Common myeloid progenitor, CD34-positive (primary cell): ENCODE measurements around the gene SNED1.

Experiments used
- CTCF ChIA-PET: fragments of 350-600 bp; sonication (Branson Sonifier 250); formaldehyde crosslinking; loops from one replicate; lab custom pipeline; 2021; ENCODE audit warnings: antibody characterized with exemption; lab: Charles Lee
- POLR2A ChIA-PET: fragments of 350-600 bp; sonication (Branson Sonifier 250); formaldehyde crosslinking; loops from one replicate; lab custom pipeline; 2021; ENCODE audit warnings: antibody characterized with exemption; lab: Charles Lee
- DNase-seq, 3 donors: peaks; one replicate each; pipeline versions ENCODE4 v3.0.0 to v3.0.0-alpha.2; 2013
- H3K27ac ChIP-seq, 2 experiments: 1 replicate in 1 of 2; 2 replicates in 1 of 2; pipeline ENCODE4 v1.7.0; 2013; ENCODE audit warnings: inconsistent platforms in 2 of 2, low read length in 2 of 2, mild to moderate bottlenecking in 2 of 2, low read depth in 1 of 2, moderate library complexity in 1 of 2; ENCODE audit not compliant: severe bottlenecking in 2 of 2, insufficient read depth in 1 of 2, poor library complexity in 1 of 2
- H3K27me3 ChIP-seq, 5 experiments: replicated peaks in 2 of 5; 1 replicate in 3 of 5; 2 replicates in 2 of 5; pipeline versions ENCODE4 v1.6.1 to v1.7.0; 2013; ENCODE audit warnings: low read length in 4 of 5, mild to moderate bottlenecking in 2 of 5, moderate library complexity in 2 of 5, inconsistent platforms in 1 of 5; ENCODE audit not compliant: insufficient read depth in 5 of 5, control insufficient read depth in 4 of 5
- H3K36me3 ChIP-seq, 4 experiments: 1 replicate in 2 of 4; 2 replicates in 2 of 4; pipeline versions ENCODE4 v1.6.1 to v1.7.0; 2013; ENCODE audit warnings: low read length in 3 of 4, control low read depth in 1 of 4, mild to moderate bottlenecking in 1 of 4; ENCODE audit not compliant: control insufficient read depth in 4 of 4, insufficient read depth in 4 of 4
- H3K4me1 ChIP-seq, 4 experiments: 1 replicate in 3 of 4; 2 replicates in 1 of 4; pipeline versions ENCODE4 v1.6.1 to v1.7.1; 2013; ENCODE audit warnings: low read length in 3 of 4, mild to moderate bottlenecking in 3 of 4, control low read depth in 1 of 4, inconsistent platforms in 1 of 4, moderate library complexity in 1 of 4; ENCODE audit not compliant: control insufficient read depth in 4 of 4, insufficient read depth in 4 of 4; ENCODE audit errors: control extremely low read depth in 1 of 4
- H3K4me3 ChIP-seq, 7 experiments: 1 replicate in 4 of 7; 2 replicates in 3 of 7; pipeline versions ENCODE4 v1.5.1 to v1.7.0; 2013; ENCODE audit warnings: mild to moderate bottlenecking in 7 of 7, low read length in 6 of 7, moderate library complexity in 6 of 7, inconsistent platforms in 2 of 7, low read depth in 2 of 7, control low read depth in 1 of 7; ENCODE audit not compliant: insufficient read depth in 4 of 7, control insufficient read depth in 1 of 7; ENCODE audit errors: extremely low read depth in 1 of 7
- H3K9me3 ChIP-seq, 5 experiments: 1 replicate in 4 of 5; 2 replicates in 1 of 5; pipeline versions ENCODE4 v1.6.1 to v1.7.1; 2013; ENCODE audit warnings: low read length in 4 of 5, mild to moderate bottlenecking in 2 of 5, inconsistent platforms in 1 of 5, low read depth in 1 of 5, moderate library complexity in 1 of 5; ENCODE audit not compliant: control insufficient read depth in 4 of 5, insufficient read depth in 2 of 5; ENCODE audit errors: control extremely low read depth in 1 of 5
- WGBS: methylation state at CpG from one replicate; pipeline ENCODE4 v1.1.5; 2013; ENCODE audit not compliant: insufficient coverage; 5-methylcytosine and 5-hydroxymethylcytosine counted together

Gene SNED1

GRCh38 chr2:240990726-240991377, 7.6 kb upstream of the SNED1 start:
- H3K4me3 ChIP-seq = no peak overlapping the region
- 95% methylated on average over 12 of the region's 13 CpGs for WGBS
- CTCF ChIA-PET = no interaction called here

GRCh38 chr2:240991378-240992263, 6.8 kb upstream of the SNED1 start:
- Histone ChIP-seq H3K4me1 (peaks cover 0 to 44% (median 17%) of the 10 kb centered on the region in 4 experiments), H3K4me3 (no peak overlapping the region), H3K36me3 (no peaks in the 10 kb centered on the region), H3K27ac (no peak overlapping the region), H3K9me3 (peaks cover 0 to 20% (median 10%) of the 10 kb centered on the region in 5 experiments), H3K27me3 (peaks cover 0 to 2% (median 0%) of the 10 kb centered on the region in 5 experiments)
- peak in 2 of 3 donors; percentile 34 to 42 for DNase-seq
- 90% methylated on average over 28 of the region's 33 CpGs for WGBS
- CTCF ChIA-PET = no interaction called here
- POLR2A ChIA-PET = no interaction called here

More at GRCh38 chr2:240990726-240991377, 7.6 kb upstream of the SNED1 start:
- no peaks in the 10 kb centered on the region for H3K36me3 ChIP-seq
- POLR2A ChIA-PET = no interaction called here
- H3K4me1 ChIP-seq = peaks cover 0 to 38% (median 14%) of the 10 kb centered on the region in 4 experiments
- peaks cover 0 to 20% (median 10%) of the 10 kb centered on the region in 5 experiments for H3K9me3 ChIP-seq
- DNase-seq = no peak
- H3K27ac ChIP-seq = no peak overlapping the region
- peaks cover 0 to 2% (median 0%) of the 10 kb centered on the region in 5 experiments for H3K27me3 ChIP-seq

GRCh38 chr2:240992572-240993291, 5.7 kb upstream of the SNED1 start:
- no peak overlapping the region for H3K4me3 ChIP-seq
- CTCF ChIA-PET = interaction anchor here (1.0 to 1.2 kb wide), 4 partner anchors 9 to 141 kb away, joined by 3 read pairs; no protein-coding TSS in a partner anchor
- peak in 2 of 3 donors; percentile 66 to 70 for DNase-seq
- H3K27ac ChIP-seq = no peak overlapping the region
- H3K4me1 ChIP-seq = peaks cover 0 to 49% (median 22%) of the 10 kb centered on the region in 4 experiments
- H3K27me3 ChIP-seq = peaks cover 0 to 2% (median 0%) of the 10 kb centered on the region in 5 experiments
- POLR2A ChIA-PET = no interaction called here
- H3K9me3 ChIP-seq = peaks cover 0 to 16% (median 8%) of the 10 kb centered on the region in 5 experiments
- no peaks in the 10 kb centered on the region for H3K36me3 ChIP-seq
- 46% methylated on average over 11 of the region's 20 CpGs for WGBS

GRCh38 chr2:240993446-240994170, 4.8 kb upstream of the SNED1 start:
- H3K9me3 ChIP-seq = peaks cover 0 to 7% (median 0%) of the 10 kb centered on the region in 5 experiments
- CTCF ChIA-PET = interaction anchor here (1.0 to 1.2 kb wide), 4 partner anchors 10 to 142 kb away, joined by 3 read pairs; no protein-coding TSS in a partner anchor
- H3K27me3 ChIP-seq = peaks cover 0 to 6% (median 0%) of the 10 kb centered on the region in 5 experiments
- POLR2A ChIA-PET = interaction anchor here (0.5 kb wide), 1 partner anchor 48 kb away, joined by 3 read pairs; no protein-coding TSS in a partner anchor
- peaks cover 0 to 54% (median 25%) of the 10 kb centered on the region in 4 experiments for H3K4me1 ChIP-seq
- no peak for DNase-seq
- no peaks in the 10 kb centered on the region for H3K36me3 ChIP-seq
- H3K27ac ChIP-seq = no peak overlapping the region
- H3K4me3 ChIP-seq = no peak overlapping the region
- 96% methylated on average over 19 of the region's 19 CpGs for WGBS

GRCh38 chr2:240994171-240994896, 4.1 kb upstream of the SNED1 start:
- H3K4me3 ChIP-seq = no peak overlapping the region
- H3K36me3 ChIP-seq = no peaks in the 10 kb centered on the region
- 89% methylated on average over 13 of the region's 16 CpGs for WGBS
- no peak overlapping the region for H3K27ac ChIP-seq
- CTCF ChIA-PET = interaction anchor here (1.0 kb wide), 1 partner anchor 10 kb away, joined by 3 read pairs; no protein-coding TSS in a partner anchor
- no peak for DNase-seq
- H3K27me3 ChIP-seq = peaks cover 0 to 6% (median 0%) of the 10 kb centered on the region in 5 experiments
- POLR2A ChIA-PET = interaction anchor here (0.5 kb wide), 1 partner anchor 47 kb away, joined by 3 read pairs; no protein-coding TSS in a partner anchor
- peaks cover 0 to 1% (median 0%) of the 10 kb centered on the region in 5 experiments for H3K9me3 ChIP-seq
- peaks cover 0 to 57% (median 26%) of the 10 kb centered on the region in 4 experiments for H3K4me1 ChIP-seq
